ENCODE data around the gene C3orf20. TPM values are rescaled to one million over a fixed set of nuclear protein-coding genes. Genes with fewer than 3 reads are reported as not detected.

The C3orf20 gene
- total RNA-seq, 3 donors from 2014 or later, result 0.08 to 0.14 TPM; not detected in 1

- ATAC-seq, result no peak
- Mint-ChIP-seq H3K36me3 (ENCODE audit: insufficient read depth) (peaks cover 47% of the 10 kb centered on the region), H3K4me3 (no peak overlapping the region), H3K27me3 (ENCODE audit: low read depth) (no peaks in the 10 kb centered on the region), H3K9me3 (no peaks in the 10 kb centered on the region), H3K4me1 (ENCODE audit: low read depth) (peaks cover 6% of the 10 kb centered on the region)
- DNase-seq, result no peak
These were observed 10.8 kb upstream of the C3orf20 start for GRCh38 chr3:14664170-14664569.

GRCh38 chr3:14672588-14672987, 2.4 kb upstream of the C3orf20 start:
- Mint-ChIP-seq H3K36me3 (ENCODE audit: insufficient read depth) (peaks cover 38% of the 10 kb centered on the region), H3K9me3 (no peaks in the 10 kb centered on the region), H3K4me3 (no peak overlapping the region), H3K4me1 (ENCODE audit: low read depth) (no peaks in the 10 kb centered on the region), H3K27me3 (ENCODE audit: low read depth) (no peaks in the 10 kb centered on the region)
- ATAC-seq (no peak), DNase-seq (no peak)

GRCh38 chr3:14676881-14677280, 1.9 kb downstream of the C3orf20 start:
- ATAC-seq, result no peak
- no peak for DNase-seq
- H3K4me3 Mint-ChIP-seq, result no peak overlapping the region
- no peaks in the 10 kb centered on the region for H3K27me3 Mint-ChIP-seq (ENCODE audit: low read depth)
- H3K36me3 Mint-ChIP-seq (ENCODE audit: insufficient read depth), result peaks cover 28% of the 10 kb centered on the region
- H3K9me3 Mint-ChIP-seq, result peaks cover 8% of the 10 kb centered on the region
- no peaks in the 10 kb centered on the region for H3K4me1 Mint-ChIP-seq (ENCODE audit: low read depth)

GRCh38 chr3:14678015-14678503, 3.1 kb downstream of the C3orf20 start:
- no peak for DNase-seq
- no peak for ATAC-seq
- H3K36me3 Mint-ChIP-seq (ENCODE audit: insufficient read depth), result peaks cover 21% of the 10 kb centered on the region
- no peak overlapping the region for H3K4me3 Mint-ChIP-seq
- peaks cover 8% of the 10 kb centered on the region for H3K9me3 Mint-ChIP-seq
- H3K27me3 Mint-ChIP-seq (ENCODE audit: low read depth), result no peaks in the 10 kb centered on the region
- H3K4me1 Mint-ChIP-seq (ENCODE audit: low read depth), result no peaks in the 10 kb centered on the region

GRCh38 chr3:14680115-14680514, 5.2 kb downstream of the C3orf20 start:
- H3K27me3 Mint-ChIP-seq (ENCODE audit: low read depth), result no peaks in the 10 kb centered on the region
- H3K4me3 Mint-ChIP-seq, result no peak overlapping the region
- peaks cover 8% of the 10 kb centered on the region for H3K9me3 Mint-ChIP-seq
- DNase-seq (no peak), ATAC-seq (no peak)
- H3K36me3 Mint-ChIP-seq (ENCODE audit: insufficient read depth), result peaks cover 21% of the 10 kb centered on the region
- no peaks in the 10 kb centered on the region for H3K4me1 Mint-ChIP-seq (ENCODE audit: low read depth)

- Mint-ChIP-seq H3K27me3 (ENCODE audit: low read depth) (no peaks in the 10 kb centered on the region), H3K9me3 (peaks cover 8% of the 10 kb centered on the region), H3K36me3 (ENCODE audit: insufficient read depth) (peaks cover 21% of the 10 kb centered on the region), H3K4me1 (ENCODE audit: low read depth) (no peaks in the 10 kb centered on the region), H3K4me3 (no peak overlapping the region)
- DNase-seq (no peak), ATAC-seq (no peak)
These were observed 5.8 kb downstream of the C3orf20 start for GRCh38 chr3:14680716-14681115.

GRCh38 chr3:14684447-14684846, 9.5 kb downstream of the C3orf20 start:
- peaks cover 5% of the 10 kb centered on the region for H3K9me3 Mint-ChIP-seq
- ATAC-seq, result no peak
- H3K4me1 Mint-ChIP-seq (ENCODE audit: low read depth), result peaks cover 1% of the 10 kb centered on the region
- H3K4me3 Mint-ChIP-seq, result no peak overlapping the region
- H3K27me3 Mint-ChIP-seq (ENCODE audit: low read depth), result no peaks in the 10 kb centered on the region
- H3K36me3 Mint-ChIP-seq (ENCODE audit: insufficient read depth), result peaks cover 11% of the 10 kb centered on the region
- DNase-seq, result no peak

- peaks cover 2% of the 10 kb centered on the region for H3K9me3 Mint-ChIP-seq
- H3K27me3 Mint-ChIP-seq (ENCODE audit: low read depth), result no peaks in the 10 kb centered on the region
- DNase-seq (no peak), ATAC-seq (no peak)
- H3K4me1 Mint-ChIP-seq (ENCODE audit: low read depth), result peaks cover 1% of the 10 kb centered on the region
- H3K36me3 Mint-ChIP-seq (ENCODE audit: insufficient read depth), result peaks cover 6% of the 10 kb centered on the region
- no peak overlapping the region for H3K4me3 Mint-ChIP-seq
These were observed 10.2 kb downstream of the C3orf20 start for GRCh38 chr3:14685179-14685578.

- DNase-seq (no peak), ATAC-seq (no peak)
- no peaks in the 10 kb centered on the region for H3K9me3 Mint-ChIP-seq
- peaks cover 3% of the 10 kb centered on the region for H3K36me3 Mint-ChIP-seq (ENCODE audit: insufficient read depth)
- peaks cover 1% of the 10 kb centered on the region for H3K4me1 Mint-ChIP-seq (ENCODE audit: low read depth)
- no peaks in the 10 kb centered on the region for H3K27me3 Mint-ChIP-seq (ENCODE audit: low read depth)
- H3K4me3 Mint-ChIP-seq, result no peak overlapping the region
These were observed 12.4 kb downstream of the C3orf20 start for GRCh38 chr3:14687360-14687759.

- Mint-ChIP-seq H3K4me1 (ENCODE audit: low read depth) (peaks cover 1% of the 10 kb centered on the region), H3K4me3 (no peak overlapping the region), H3K9me3 (no peaks in the 10 kb centered on the region), H3K27me3 (ENCODE audit: low read depth) (no peaks in the 10 kb centered on the region), H3K36me3 (ENCODE audit: insufficient read depth) (peaks cover 8% of the 10 kb centered on the region)
- DNase-seq (no peak), ATAC-seq (no peak)
These were observed 13.6 kb downstream of the C3orf20 start for GRCh38 chr3:14688525-14688924.

- DNase-seq, result no peak
- H3K27me3 Mint-ChIP-seq (ENCODE audit: low read depth), result no peaks in the 10 kb centered on the region
- no peak for ATAC-seq
- peaks cover 1% of the 10 kb centered on the region for H3K4me1 Mint-ChIP-seq (ENCODE audit: low read depth)
- no peaks in the 10 kb centered on the region for H3K9me3 Mint-ChIP-seq
- H3K36me3 Mint-ChIP-seq (ENCODE audit: insufficient read depth), result peaks cover 9% of the 10 kb centered on the region
- no peak overlapping the region for H3K4me3 Mint-ChIP-seq
These were observed 14.5 kb downstream of the C3orf20 start for GRCh38 chr3:14689247-14689980.

GRCh38 chr3:14691239-14691638, 16.3 kb downstream of the C3orf20 start:
- Mint-ChIP-seq H3K4me3 (no peak overlapping the region), H3K9me3 (no peaks in the 10 kb centered on the region), H3K27me3 (ENCODE audit: low read depth) (no peaks in the 10 kb centered on the region), H3K36me3 (ENCODE audit: insufficient read depth) (peaks cover 9% of the 10 kb centered on the region), H3K4me1 (ENCODE audit: low read depth) (peaks cover 1% of the 10 kb centered on the region)
- no peak for ATAC-seq
- DNase-seq, result no peak

- ATAC-seq (no peak), DNase-seq (no peak)
- no peaks in the 10 kb centered on the region for H3K9me3 Mint-ChIP-seq
- H3K4me3 Mint-ChIP-seq, result no peak overlapping the region
- H3K4me1 Mint-ChIP-seq (ENCODE audit: low read depth), result peaks cover 1% of the 10 kb centered on the region
- H3K36me3 Mint-ChIP-seq (ENCODE audit: insufficient read depth), result peaks cover 9% of the 10 kb centered on the region
- no peaks in the 10 kb centered on the region for H3K27me3 Mint-ChIP-seq (ENCODE audit: low read depth)
These were observed 16.8 kb downstream of the C3orf20 start for GRCh38 chr3:14691719-14692118.

GRCh38 chr3:14698601-14699244, 23.8 kb downstream of the C3orf20 start:
- no peak overlapping the region for H3K4me3 Mint-ChIP-seq
- H3K4me1 Mint-ChIP-seq (ENCODE audit: low read depth), result no peaks in the 10 kb centered on the region
- no peaks in the 10 kb centered on the region for H3K27me3 Mint-ChIP-seq (ENCODE audit: low read depth)
- DNase-seq, result no peak
- no peak for ATAC-seq
- H3K9me3 Mint-ChIP-seq, result peaks cover 4% of the 10 kb centered on the region
- peaks cover 11% of the 10 kb centered on the region for H3K36me3 Mint-ChIP-seq (ENCODE audit: insufficient read depth)

GRCh38 chr3:14699643-14700042, 24.7 kb downstream of the C3orf20 start:
- Mint-ChIP-seq H3K36me3 (ENCODE audit: insufficient read depth) (peaks cover 7% of the 10 kb centered on the region), H3K9me3 (peaks cover 4% of the 10 kb centered on the region), H3K27me3 (ENCODE audit: low read depth) (no peaks in the 10 kb centered on the region), H3K4me1 (ENCODE audit: low read depth) (no peaks in the 10 kb centered on the region), H3K4me3 (no peak overlapping the region)
- DNase-seq, result no peak
- ATAC-seq, result no peak
